Nephron (organoid): ENCODE results near the gene BBIP1.
"Not testable (repeated sequence)": the region's sequence is repeated elsewhere in the genome, so short reads cannot be mapped to it uniquely, and the experiment has no call there.

Experiments used
- H3K27ac Mint-ChIP-seq, 3 experiments: 2 replicates each; pipeline ENCODE4 v1.8.0; 2020; ENCODE audit warnings: mixed read lengths in 3 of 3, mild to moderate bottlenecking in 2 of 3, moderate library complexity in 1 of 3
- H3K27me3 Mint-ChIP-seq: 2 replicates; pipeline ENCODE4 v1.8.0; 2021; ENCODE audit warnings: low read depth, mild to moderate bottlenecking, moderate library complexity, mixed read lengths
- H3K36me3 Mint-ChIP-seq: 2 replicates; pipeline ENCODE4 v1.8.0; 2020; ENCODE audit warnings: low read depth, mixed read lengths
- H3K4me1 Mint-ChIP-seq: 2 replicates; pipeline ENCODE4 v1.8.0; 2020; ENCODE audit warnings: mixed read lengths
- H3K4me3 Mint-ChIP-seq, 3 experiments: 2 replicates each; pipeline ENCODE4 v1.8.0; 2020; ENCODE audit warnings: mild to moderate bottlenecking in 3 of 3, mixed read lengths in 3 of 3, moderate library complexity in 2 of 3
- H3K9me3 Mint-ChIP-seq: 2 replicates; pipeline ENCODE4 v1.8.0; 2020; ENCODE audit warnings: mixed read lengths
- TF ChIP-seq, protein P1 (sequence below), 3 experiments: fragments of 200-600 bp; sonication (generic); IDR thresholded peaks; one replicate each; pipeline ENCODE4 v1.5.0; 2021; ENCODE audit warnings: antibody characterized with exemption in 3 of 3; ENCODE audit not compliant: unreplicated experiment in 3 of 3

The BBIP1 gene

DNA sequence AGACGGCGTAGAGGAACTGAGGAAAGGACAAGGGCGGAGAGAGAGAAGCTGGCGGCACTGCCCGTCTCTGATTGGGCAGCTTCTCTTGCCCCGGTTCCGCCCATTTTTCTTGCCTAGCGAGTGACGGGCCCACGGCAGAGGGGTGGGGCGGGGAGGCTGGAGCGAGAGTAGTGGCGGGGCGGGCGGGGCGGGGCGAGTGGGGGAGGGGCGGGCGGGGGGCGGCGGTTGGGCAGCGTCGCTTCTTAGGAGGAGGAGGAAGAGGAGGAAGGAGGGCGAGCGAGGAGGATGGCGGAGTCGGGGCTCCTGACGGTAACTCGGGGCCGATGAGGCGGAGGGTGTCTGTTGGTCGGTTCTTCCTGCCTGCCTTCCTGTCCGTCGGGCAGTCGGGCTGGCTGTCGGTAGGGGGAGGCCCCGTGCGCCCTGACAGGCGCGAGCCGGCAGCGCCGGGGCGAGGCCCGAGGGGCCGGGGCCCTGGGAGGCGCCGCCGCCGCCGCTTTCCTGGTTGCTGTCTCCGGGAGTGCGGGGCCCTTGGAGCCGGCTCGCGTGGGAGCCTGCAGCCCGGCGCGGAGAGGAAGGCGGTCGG lies 460 bp upstream of the BBIP1 start, which contains the start of gene SHOC2:
Gene SHOC2, plus strand, starts transcription at position 256 of the 583 bp plus-strand sequence. CDS start 44,755 bp downstream, outside the sequence.
- TF ChIP-seq, protein P1, sequence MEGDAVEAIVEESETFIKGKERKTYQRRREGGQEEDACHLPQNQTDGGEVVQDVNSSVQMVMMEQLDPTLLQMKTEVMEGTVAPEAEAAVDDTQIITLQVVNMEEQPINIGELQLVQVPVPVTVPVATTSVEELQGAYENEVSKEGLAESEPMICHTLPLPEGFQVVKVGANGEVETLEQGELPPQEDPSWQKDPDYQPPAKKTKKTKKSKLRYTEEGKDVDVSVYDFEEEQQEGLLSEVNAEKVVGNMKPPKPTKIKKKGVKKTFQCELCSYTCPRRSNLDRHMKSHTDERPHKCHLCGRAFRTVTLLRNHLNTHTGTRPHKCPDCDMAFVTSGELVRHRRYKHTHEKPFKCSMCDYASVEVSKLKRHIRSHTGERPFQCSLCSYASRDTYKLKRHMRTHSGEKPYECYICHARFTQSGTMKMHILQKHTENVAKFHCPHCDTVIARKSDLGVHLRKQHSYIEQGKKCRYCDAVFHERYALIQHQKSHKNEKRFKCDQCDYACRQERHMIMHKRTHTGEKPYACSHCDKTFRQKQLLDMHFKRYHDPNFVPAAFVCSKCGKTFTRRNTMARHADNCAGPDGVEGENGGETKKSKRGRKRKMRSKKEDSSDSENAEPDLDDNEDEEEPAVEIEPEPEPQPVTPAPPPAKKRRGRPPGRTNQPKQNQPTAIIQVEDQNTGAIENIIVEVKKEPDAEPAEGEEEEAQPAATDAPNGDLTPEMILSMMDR (IDR thresholded peaks at IDR 0.05; ENCODE audit: unreplicated experiment in 3 of 3) = peak in 1 of 3 experiments; percentile 26
- no peaks in the 10 kb centered on the region for H3K36me3 Mint-ChIP-seq
- H3K27ac Mint-ChIP-seq = peak within 1 kb of the TSS; percentile 99 to 100 (median 100)
- H3K4me3 Mint-ChIP-seq = peak within 1 kb of the TSS; percentile 89 to 98 (median 98)
- H3K9me3 Mint-ChIP-seq = no peaks in the 10 kb centered on the region
- peaks cover 25% of the 10 kb centered on the region for H3K4me1 Mint-ChIP-seq
- no peaks in the 10 kb centered on the region for H3K27me3 Mint-ChIP-seq

GRCh38 chr10:110918269-110918642 lies 724 bp downstream of the BBIP1 start:
- Mint-ChIP-seq H3K9me3 (no peaks in the 10 kb centered on the region), H3K4me1 (peaks cover 16% of the 10 kb centered on the region), H3K27me3 (no peaks in the 10 kb centered on the region), H3K27ac (peak overlapping the region; percentile 99 to 100 (median 100)), H3K4me3 (peak overlapping the region; percentile 89 to 98 (median 98)), H3K36me3 (no peaks in the 10 kb centered on the region)
- TF ChIP-seq, protein P1 (IDR thresholded peaks at IDR 0.05; ENCODE audit: unreplicated experiment in 3 of 3) = peak in 2 of 3 experiments; percentile 9 to 14

GRCh38 chr10:110916554-110917346 lies 2.2 kb downstream of the BBIP1 start:
- TF ChIP-seq, protein P1 (IDR thresholded peaks at IDR 0.05; ENCODE audit: unreplicated experiment in 3 of 3) = no peak
- Mint-ChIP-seq H3K4me3 (peak overlapping the region; percentile 89 to 98 (median 98)), H3K4me1 (peaks cover 15% of the 10 kb centered on the region), H3K27me3 (no peaks in the 10 kb centered on the region), H3K9me3 (no peaks in the 10 kb centered on the region), H3K27ac (peak overlapping the region; percentile 99 to 100 (median 100)), H3K36me3 (no peaks in the 10 kb centered on the region)

DNA sequence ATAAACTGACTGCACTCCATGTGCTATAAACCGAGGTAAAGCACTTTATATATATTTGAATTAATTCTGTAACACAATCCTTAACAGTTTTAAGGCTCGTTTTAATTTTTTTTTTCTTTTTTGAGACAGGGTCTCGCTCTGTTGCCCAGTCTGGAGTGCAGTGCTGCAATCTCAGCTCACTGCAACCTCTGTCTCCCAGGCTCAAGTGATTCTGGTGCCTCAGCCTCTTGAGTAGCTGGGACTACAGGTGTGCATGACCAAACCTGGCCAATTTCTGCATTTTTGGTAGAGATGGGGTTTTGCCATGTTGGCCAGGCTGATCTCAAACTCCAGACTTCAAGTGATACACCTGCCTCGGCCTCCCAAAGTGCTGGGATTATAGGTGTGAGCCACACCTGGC lies 3.4 kb downstream of the BBIP1 start:
- Mint-ChIP-seq H3K27ac (peak overlapping the region in 1 of 3 experiments; percentile 71), H3K4me1 (peaks cover 15% of the 10 kb centered on the region)
- not testable (repeated sequence) for H3K27me3 Mint-ChIP-seq, H3K36me3 Mint-ChIP-seq, H3K9me3 Mint-ChIP-seq, H3K4me3 Mint-ChIP-seq

- H3K4me1 Mint-ChIP-seq = peaks cover 19% of the 10 kb centered on the region
- H3K36me3 Mint-ChIP-seq = peaks cover 3% of the 10 kb centered on the region
- H3K27ac Mint-ChIP-seq = peak overlapping the region in 1 of 3 experiments; percentile 71
- TF ChIP-seq, protein P1 (IDR thresholded peaks at IDR 0.05; ENCODE audit: unreplicated experiment in 3 of 3) = no peak
- H3K27me3 Mint-ChIP-seq = no peaks in the 10 kb centered on the region
- H3K9me3 Mint-ChIP-seq = no peaks in the 10 kb centered on the region
- no peak overlapping the region for H3K4me3 Mint-ChIP-seq
These were observed 3.9 kb downstream of the BBIP1 start for GRCh38 chr10:110915035-110915434.

DNA sequence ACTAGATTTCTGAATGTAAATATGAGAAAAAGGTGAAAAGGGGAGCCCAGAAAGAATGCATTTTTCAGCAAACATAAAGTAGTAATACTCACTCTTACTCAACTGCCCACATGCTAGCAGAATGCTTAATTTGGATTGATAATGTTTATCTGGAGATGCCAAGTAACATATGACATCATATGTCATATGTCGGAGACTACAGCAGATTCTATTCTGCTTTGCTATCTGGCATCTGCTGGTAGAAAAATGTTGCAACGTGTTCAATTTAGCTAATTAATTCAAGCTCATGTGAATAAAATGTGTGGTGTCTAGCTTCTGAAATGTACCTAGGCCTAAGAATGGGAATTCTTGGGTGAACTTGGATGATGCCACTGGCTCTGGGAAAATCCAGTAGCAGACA lies 4.5 kb downstream of the BBIP1 start:
- TF ChIP-seq, protein P1 (IDR thresholded peaks at IDR 0.05; ENCODE audit: unreplicated experiment in 3 of 3) = no peak

More for the DNA sequence above, 4.5 kb downstream of the BBIP1 start:
- Mint-ChIP-seq H3K4me3 (no peak overlapping the region), H3K9me3 (no peaks in the 10 kb centered on the region), H3K4me1 (peaks cover 20% of the 10 kb centered on the region), H3K27ac (peak overlapping the region in 1 of 3 experiments; percentile 37), H3K27me3 (no peaks in the 10 kb centered on the region), H3K36me3 (peaks cover 3% of the 10 kb centered on the region)
